Neural cell (in vitro differentiated cells): ENCODE measurements around the gene SMAP1. TPM values are rescaled to one million over a fixed set of nuclear protein-coding genes. Genes with fewer than 3 reads are reported as not detected.

Source experiments
- H2AFZ ChIP-seq: fragments of 200-600, 300-800 bp; sonication (generic), shearing (Covaris generic); 2 replicates; pipeline ENCODE4 v1.6.0; 2014; ENCODE audit warnings: low read depth, mild to moderate bottlenecking, antibody characterized with exemption, low read length, moderate library complexity
- H3F3A ChIP-seq: fragments of 200-600 bp; shearing (Covaris generic); 2 replicates; pipeline ENCODE4 v1.6.1; 2016; ENCODE audit warnings: mild to moderate bottlenecking, moderate library complexity, mixed read lengths, antibody characterized with exemption, low read length; ENCODE audit not compliant: insufficient read depth, poor library complexity, severe bottlenecking
- H3K27ac ChIP-seq: fragments of 200-600, 300-800 bp; sonication (generic), shearing (Covaris generic); 2 replicates; pipeline ENCODE4 v1.5.1; 2014; ENCODE audit warnings: mild to moderate bottlenecking, low read length, moderate library complexity
- H3K27me3 ChIP-seq: fragments of 300-800, 200-600 bp; sonication (generic), shearing (Covaris generic); 2 replicates; pipeline ENCODE4 v1.6.0; 2014; ENCODE audit warnings: mild to moderate bottlenecking, low read depth, low read length, moderate library complexity; ENCODE audit not compliant: insufficient read depth
- H3K36me3 ChIP-seq: fragments of 300-800, 200-600 bp; sonication (generic), shearing (Covaris generic); 2 replicates; pipeline ENCODE4 v1.5.1; 2014; ENCODE audit warnings: mild to moderate bottlenecking, antibody characterized with exemption, low read length, moderate library complexity; ENCODE audit not compliant: insufficient read depth
- H3K4me2 ChIP-seq: fragments of 300-800, 200-600 bp; sonication (generic), shearing (Covaris generic); 2 replicates; pipeline ENCODE4 v1.6.0; 2014; ENCODE audit warnings: mild to moderate bottlenecking, low read length
- H3K4me3 ChIP-seq: fragments of 300-800, 200-600 bp; sonication (generic), shearing (Covaris generic); 2 replicates; pipeline ENCODE4 v1.5.1; 2014; ENCODE audit warnings: mild to moderate bottlenecking, low read length, moderate library complexity
- H3K79me2 ChIP-seq: fragments of 200-600 bp; shearing (Covaris generic); replicated peaks from 2 replicates; pipeline ENCODE4 v1.6.0; 2014; ENCODE audit warnings: mild to moderate bottlenecking, low read length, moderate library complexity; ENCODE audit not compliant: insufficient read depth
- H3K9ac ChIP-seq: fragments of 300-800, 200-600 bp; sonication (generic), shearing (Covaris generic); 2 replicates; pipeline ENCODE4 v1.6.1; 2016; ENCODE audit warnings: mild to moderate bottlenecking, low read length, mixed read lengths
- H3K9me2 ChIP-seq: fragments of 200-600 bp; shearing (Covaris generic); 2 replicates; pipeline ENCODE4 v1.6.1; 2016; ENCODE audit warnings: mild to moderate bottlenecking, low read length, mixed read lengths; ENCODE audit not compliant: insufficient read depth
- H3K9me3 ChIP-seq: fragments of 200-600, 300-800 bp; sonication (generic), shearing (Covaris generic); 2 replicates; pipeline ENCODE4 v1.6.1; 2016; ENCODE audit warnings: mild to moderate bottlenecking, mixed run types, low read length, moderate library complexity, mixed read lengths
- H4K20me1 ChIP-seq: fragments of 200-600 bp; shearing (Covaris generic); 2 replicates; pipeline ENCODE4 v1.6.1; 2016; ENCODE audit warnings: mild to moderate bottlenecking, mixed run types; ENCODE audit not compliant: insufficient read depth
- RAD21 ChIP-seq: fragments of 450-650 bp; conservative IDR thresholded peaks from 2 replicates; pipeline ENCODE4 v1.6.1; 2014; ENCODE audit warnings: antibody characterized with exemption, mild to moderate bottlenecking, moderate library complexity
- SMC3 ChIP-seq: fragments of 450-650 bp; conservative IDR thresholded peaks from 2 replicates; pipeline ENCODE4 v1.6.1; 2014; ENCODE audit warnings: antibody characterized with exemption, mild to moderate bottlenecking, moderate library complexity; ENCODE audit not compliant: poor library complexity
- polyA plus RNA-seq: library from polyadenylated mRNA; depleted of rRNA; stranded (reverse); fragments of >200 nt; gene quantifications from 2 replicates; pipeline ENCODE4 v1.2.3, GENCODE V29; 2014
- TF ChIP-seq, protein P1 (sequence below): fragments of 450-650 bp; IDR thresholded peaks from 2 replicates; pipeline ENCODE4 v1.5.1; 2014; ENCODE audit warnings: antibody characterized with exemption, mild to moderate bottlenecking, moderate library complexity; ENCODE audit not compliant: poor library complexity, severe bottlenecking
- TF ChIP-seq, protein P2 (sequence below): IDR thresholded peaks from 2 replicates; pipeline ENCODE4 v1.6.1; 2012; ENCODE audit warnings: borderline replicate concordance

SMAP1 gene
- polyA plus RNA-seq, 1 donor from 2014 or later: 43.7 TPM

DNA sequence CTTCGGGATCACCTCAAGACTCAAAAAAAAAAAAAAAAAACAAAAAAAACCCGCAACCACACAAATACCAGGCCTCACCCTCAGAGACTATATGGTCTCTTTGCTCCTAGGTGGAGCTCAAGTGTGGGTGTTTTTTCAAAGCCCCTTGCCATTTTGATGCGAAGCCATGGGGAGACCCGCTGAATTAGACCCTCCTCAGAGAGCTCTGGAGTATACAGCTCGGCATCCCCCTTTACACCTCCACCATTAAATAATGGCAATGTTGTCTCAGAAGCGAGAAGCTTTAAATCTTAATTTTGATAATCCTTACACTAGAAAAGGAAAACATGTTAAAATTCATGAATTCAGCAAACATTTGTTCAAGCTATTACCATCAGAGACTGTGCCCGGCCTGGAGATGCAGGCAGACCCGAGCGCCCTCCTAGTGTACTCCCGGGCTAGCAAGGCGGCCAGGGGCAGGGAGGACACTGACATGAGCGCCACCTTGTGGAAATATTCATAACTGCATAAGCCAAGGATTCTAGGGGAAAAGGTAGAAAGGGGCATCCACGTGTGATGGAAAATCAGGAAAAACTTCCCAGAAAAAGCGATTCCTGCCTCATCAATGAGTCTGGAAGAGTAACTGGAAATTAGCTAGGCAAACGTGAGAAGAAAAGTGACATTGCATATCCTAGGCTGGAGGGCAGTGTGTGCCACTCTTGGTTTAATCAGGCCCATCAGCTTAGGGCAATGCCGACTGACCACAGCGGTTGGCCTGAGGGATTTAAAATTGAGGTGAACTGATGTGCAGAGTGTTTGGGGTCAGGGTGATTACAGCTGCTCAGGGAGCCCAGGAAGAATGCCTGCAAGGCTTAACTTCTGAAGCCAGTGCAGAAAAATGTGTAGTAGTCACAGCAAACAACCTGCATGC lies 216.6 kb downstream of the SMAP1 start:
- Histone ChIP-seq H3K79me2 (no peaks in the 10 kb centered on the region), H4K20me1 (no peaks in the 10 kb centered on the region), H3K9me3 (no peaks in the 10 kb centered on the region), H3K9me2 (no peaks in the 10 kb centered on the region), H3K4me2 (no peak overlapping the region), H3F3A (no peaks in the 10 kb centered on the region), H3K36me3 (no peaks in the 10 kb centered on the region), H3K9ac (no peak overlapping the region), H3K27ac (no peak overlapping the region), H3K27me3 (no peaks in the 10 kb centered on the region), H2AFZ (no peak overlapping the region), H3K4me3 (no peak overlapping the region)
- TF ChIP-seq, protein P1, sequence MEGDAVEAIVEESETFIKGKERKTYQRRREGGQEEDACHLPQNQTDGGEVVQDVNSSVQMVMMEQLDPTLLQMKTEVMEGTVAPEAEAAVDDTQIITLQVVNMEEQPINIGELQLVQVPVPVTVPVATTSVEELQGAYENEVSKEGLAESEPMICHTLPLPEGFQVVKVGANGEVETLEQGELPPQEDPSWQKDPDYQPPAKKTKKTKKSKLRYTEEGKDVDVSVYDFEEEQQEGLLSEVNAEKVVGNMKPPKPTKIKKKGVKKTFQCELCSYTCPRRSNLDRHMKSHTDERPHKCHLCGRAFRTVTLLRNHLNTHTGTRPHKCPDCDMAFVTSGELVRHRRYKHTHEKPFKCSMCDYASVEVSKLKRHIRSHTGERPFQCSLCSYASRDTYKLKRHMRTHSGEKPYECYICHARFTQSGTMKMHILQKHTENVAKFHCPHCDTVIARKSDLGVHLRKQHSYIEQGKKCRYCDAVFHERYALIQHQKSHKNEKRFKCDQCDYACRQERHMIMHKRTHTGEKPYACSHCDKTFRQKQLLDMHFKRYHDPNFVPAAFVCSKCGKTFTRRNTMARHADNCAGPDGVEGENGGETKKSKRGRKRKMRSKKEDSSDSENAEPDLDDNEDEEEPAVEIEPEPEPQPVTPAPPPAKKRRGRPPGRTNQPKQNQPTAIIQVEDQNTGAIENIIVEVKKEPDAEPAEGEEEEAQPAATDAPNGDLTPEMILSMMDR: peak; percentile 71
- TF ChIP-seq, protein P2, sequence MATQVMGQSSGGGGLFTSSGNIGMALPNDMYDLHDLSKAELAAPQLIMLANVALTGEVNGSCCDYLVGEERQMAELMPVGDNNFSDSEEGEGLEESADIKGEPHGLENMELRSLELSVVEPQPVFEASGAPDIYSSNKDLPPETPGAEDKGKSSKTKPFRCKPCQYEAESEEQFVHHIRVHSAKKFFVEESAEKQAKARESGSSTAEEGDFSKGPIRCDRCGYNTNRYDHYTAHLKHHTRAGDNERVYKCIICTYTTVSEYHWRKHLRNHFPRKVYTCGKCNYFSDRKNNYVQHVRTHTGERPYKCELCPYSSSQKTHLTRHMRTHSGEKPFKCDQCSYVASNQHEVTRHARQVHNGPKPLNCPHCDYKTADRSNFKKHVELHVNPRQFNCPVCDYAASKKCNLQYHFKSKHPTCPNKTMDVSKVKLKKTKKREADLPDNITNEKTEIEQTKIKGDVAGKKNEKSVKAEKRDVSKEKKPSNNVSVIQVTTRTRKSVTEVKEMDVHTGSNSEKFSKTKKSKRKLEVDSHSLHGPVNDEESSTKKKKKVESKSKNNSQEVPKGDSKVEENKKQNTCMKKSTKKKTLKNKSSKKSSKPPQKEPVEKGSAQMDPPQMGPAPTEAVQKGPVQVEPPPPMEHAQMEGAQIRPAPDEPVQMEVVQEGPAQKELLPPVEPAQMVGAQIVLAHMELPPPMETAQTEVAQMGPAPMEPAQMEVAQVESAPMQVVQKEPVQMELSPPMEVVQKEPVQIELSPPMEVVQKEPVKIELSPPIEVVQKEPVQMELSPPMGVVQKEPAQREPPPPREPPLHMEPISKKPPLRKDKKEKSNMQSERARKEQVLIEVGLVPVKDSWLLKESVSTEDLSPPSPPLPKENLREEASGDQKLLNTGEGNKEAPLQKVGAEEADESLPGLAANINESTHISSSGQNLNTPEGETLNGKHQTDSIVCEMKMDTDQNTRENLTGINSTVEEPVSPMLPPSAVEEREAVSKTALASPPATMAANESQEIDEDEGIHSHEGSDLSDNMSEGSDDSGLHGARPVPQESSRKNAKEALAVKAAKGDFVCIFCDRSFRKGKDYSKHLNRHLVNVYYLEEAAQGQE: no peak
- TF ChIP-seq RAD21: peak; percentile 68
- TF ChIP-seq SMC3: peak; percentile 73

DNA sequence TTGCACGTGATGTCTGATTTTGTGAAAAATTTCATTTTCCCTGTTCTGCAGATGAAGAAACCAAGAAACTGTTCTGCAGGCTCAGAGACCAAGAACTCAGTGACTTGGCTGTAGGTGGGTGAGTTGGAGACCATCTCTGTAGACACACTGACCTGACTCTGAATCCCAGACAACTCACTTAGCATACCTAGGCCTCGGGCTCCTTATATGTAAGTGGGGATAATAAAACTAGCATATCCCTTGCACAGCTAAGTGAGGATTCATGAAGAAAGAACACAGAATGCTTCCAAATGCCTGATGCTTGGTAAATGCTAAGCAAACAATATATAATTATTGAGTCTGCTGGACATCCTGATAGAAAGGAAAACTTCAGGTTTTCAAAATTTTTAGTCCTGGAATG lies 218.4 kb downstream of the SMAP1 start:
- Histone ChIP-seq H3K9me2 (no peaks in the 10 kb centered on the region), H3F3A (no peaks in the 10 kb centered on the region), H3K4me3 (no peak overlapping the region), H3K27me3 (no peaks in the 10 kb centered on the region), H4K20me1 (no peaks in the 10 kb centered on the region), H3K27ac (no peak overlapping the region), H3K79me2 (no peaks in the 10 kb centered on the region), H3K36me3 (no peaks in the 10 kb centered on the region), H2AFZ (no peak overlapping the region), H3K9ac (no peak overlapping the region), H3K4me2 (no peak overlapping the region), H3K9me3 (no peaks in the 10 kb centered on the region)
- TF ChIP-seq, protein P2: no peak
